Left ventricle myocardium inferior (tissue), 1 donor: ENCODE data around the gene GHRH. TPM values are rescaled to one million over a fixed set of nuclear protein-coding genes. Genes with fewer than 3 reads are reported as not detected.

Source experiments
- DNase-seq: peaks from one replicate; pipeline ENCODE4 v3.0.0-alpha.2; 2020
- H3K27ac ChIP-seq: fragments of 200-600 bp; replicated peaks from 2 replicates; pipeline ENCODE4 v1.8.0; 2021
- H3K27me3 ChIP-seq: fragments of 200-600 bp; 2 replicates; pipeline ENCODE4 v1.8.0; 2021; ENCODE audit warnings: low read depth
- H3K36me3 ChIP-seq: fragments of 200-600 bp; 2 replicates; pipeline ENCODE4 v1.8.0; 2021
- H3K4me1 ChIP-seq: fragments of 200-600 bp; 2 replicates; pipeline ENCODE4 v1.8.0; 2021
- H3K4me3 ChIP-seq: fragments of 200-600 bp; 2 replicates; pipeline ENCODE4 v1.8.0; 2021; ENCODE audit warnings: mild to moderate bottlenecking, moderate library complexity
- H3K9me3 ChIP-seq: fragments of 200-600 bp; replicated peaks from 2 replicates; pipeline ENCODE4 v1.8.0; 2021
- CTCF ChIP-seq: fragments of 200-600 bp; IDR thresholded peaks from 2 replicates; pipeline ENCODE4 v1.8.0; 2021; ENCODE audit warnings: antibody characterized with exemption, mild to moderate bottlenecking, borderline replicate concordance
- intact Hi-C: fragments of 100-400 bp; cut with micrococcal nuclease; formaldehyde crosslinking; loops from one replicate; pipeline ENCODE4 v1.11.0; 2022
- total RNA-seq: library from RNA; stranded (reverse); fragmentation: NEBNext Ultra II Directional; extraction: Animal tissue kit (Norgen Biotek cat#: 25700); gene quantifications from one replicate; pipeline ENCODE4 v1.2.1, GENCODE V29; 2021
- donor health status: DM: no; HTN: yes; CAD: no; lungs with severe emphysema.

The GHRH gene
- total RNA-seq, 1 donor from 2014 or later: 0.93 TPM

- no peak overlapping the region for H3K4me3 ChIP-seq
- DNase-seq: no peak
- no peaks in the 10 kb centered on the region for H3K9me3 ChIP-seq
- H3K4me1 ChIP-seq: peaks cover 30% of the 10 kb centered on the region
- no peaks in the 10 kb centered on the region for H3K27me3 ChIP-seq
- intact Hi-C loops: no loop called here
- H3K27ac ChIP-seq: peak overlapping the region; percentile 10
- H3K36me3 ChIP-seq: peaks cover 58% of the 10 kb centered on the region
- TF ChIP-seq CTCF: no peak
Measured at GRCh38 chr20:37305839-37306238, 44.2 kb upstream of the GHRH start.

- intact Hi-C loops: no loop called here
- no peak for TF ChIP-seq CTCF
- Histone ChIP-seq H3K36me3 (peaks cover 51% of the 10 kb centered on the region), H3K9me3 (no peaks in the 10 kb centered on the region), H3K4me3 (no peak overlapping the region), H3K27ac (no peak overlapping the region), H3K27me3 (no peaks in the 10 kb centered on the region), H3K4me1 (peaks cover 29% of the 10 kb centered on the region)
- no peak for DNase-seq
Measured at GRCh38 chr20:37305079-37305478, 43.5 kb upstream of the GHRH start.

- intact Hi-C loops: no loop called here
- no peak for DNase-seq
- Histone ChIP-seq H3K4me3 (no peak overlapping the region), H3K36me3 (peaks cover 46% of the 10 kb centered on the region), H3K27me3 (no peaks in the 10 kb centered on the region), H3K27ac (no peak overlapping the region), H3K9me3 (no peaks in the 10 kb centered on the region), H3K4me1 (peaks cover 32% of the 10 kb centered on the region)
- TF ChIP-seq CTCF: no peak
Measured at GRCh38 chr20:37303637-37304036, 42.0 kb upstream of the GHRH start.

- H3K4me1 ChIP-seq: peaks cover 33% of the 10 kb centered on the region
- DNase-seq: no peak
- no peaks in the 10 kb centered on the region for H3K27me3 ChIP-seq
- no peak overlapping the region for H3K4me3 ChIP-seq
- H3K27ac ChIP-seq: no peak overlapping the region
- TF ChIP-seq CTCF: no peak
- H3K36me3 ChIP-seq: peaks cover 46% of the 10 kb centered on the region
- H3K9me3 ChIP-seq: no peaks in the 10 kb centered on the region
- intact Hi-C loops: no loop called here
Measured at GRCh38 chr20:37302981-37303380, 41.4 kb upstream of the GHRH start.

- Histone ChIP-seq H3K9me3 (no peaks in the 10 kb centered on the region), H3K36me3 (peaks cover 44% of the 10 kb centered on the region), H3K4me3 (no peak overlapping the region), H3K27ac (no peak overlapping the region), H3K4me1 (peaks cover 44% of the 10 kb centered on the region), H3K27me3 (no peaks in the 10 kb centered on the region)
- intact Hi-C loops: no loop called here
- no peak for DNase-seq
- no peak for TF ChIP-seq CTCF
Measured at GRCh38 chr20:37301558-37301957, 39.9 kb upstream of the GHRH start.

GRCh38 chr20:37301120-37301519 is 39.5 kb upstream of the GHRH start:
- Histone ChIP-seq H3K4me3 (no peak overlapping the region), H3K27ac (no peak overlapping the region), H3K9me3 (no peaks in the 10 kb centered on the region), H3K27me3 (no peaks in the 10 kb centered on the region), H3K4me1 (peaks cover 46% of the 10 kb centered on the region), H3K36me3 (peaks cover 42% of the 10 kb centered on the region)
- DNase-seq: no peak
- intact Hi-C loops: no loop called here
- TF ChIP-seq CTCF: no peak
